NCI-H1930 (cell line): ENCODE data around the gene NISCH.
A peak's percentile ranks its signal among the peaks of the same experiment; 100 is the strongest.

Source experiments
- DNase-seq, 2 experiments: peaks; one replicate each; lab custom pipeline; 2025; lab: John Stamatoyannopoulos, UW

The NISCH gene

GRCh38 chr3:52455283-52456168 is at the start of gene NISCH:
TSS of gene NISCH (plus strand) at chr3:52455604. CDS start at chr3:52455642, 38 bp downstream.
- DNase-seq = peak; percentile 48 to 73

GRCh38 chr3:52406231-52406661 is 49.2 kb upstream of the NISCH start:
- no peak for DNase-seq

GRCh38 chr3:52406791-52407510 is 48.5 kb upstream of the NISCH start:
- DNase-seq = no peak

GRCh38 chr3:52407779-52408178 is 47.6 kb upstream of the NISCH start:
- no peak for DNase-seq

- no peak for DNase-seq
These were observed 46.9 kb upstream of the NISCH start for GRCh38 chr3:52408466-52408865.

- no peak for DNase-seq
These were observed 39.6 kb upstream of the NISCH start for GRCh38 chr3:52415800-52416199.

- DNase-seq = no peak
These were observed 35.0 kb upstream of the NISCH start for GRCh38 chr3:52420388-52420787.

GRCh38 chr3:52422669-52423068 is 32.7 kb upstream of the NISCH start:
- no peak for DNase-seq

- DNase-seq = no peak
These were observed 32.2 kb upstream of the NISCH start for GRCh38 chr3:52423173-52423572.

- peak in 1 of 2 experiments; percentile 13 for DNase-seq
These were observed 27.0 kb upstream of the NISCH start for GRCh38 chr3:52428151-52429005.

- DNase-seq = no peak
These were observed 26.4 kb upstream of the NISCH start for GRCh38 chr3:52429031-52429430.

- DNase-seq = no peak
These were observed 25.5 kb upstream of the NISCH start for GRCh38 chr3:52429779-52430415.

- DNase-seq = no peak
These were observed 25.0 kb upstream of the NISCH start for GRCh38 chr3:52430416-52430810.

- DNase-seq = no peak
These were observed 23.8 kb upstream of the NISCH start for GRCh38 chr3:52431459-52432223.

GRCh38 chr3:52432225-52432624 is 23.2 kb upstream of the NISCH start:
- no peak for DNase-seq

GRCh38 chr3:52432691-52433141 is 22.7 kb upstream of the NISCH start:
- no peak for DNase-seq

- DNase-seq = no peak
These were observed 21.9 kb upstream of the NISCH start for GRCh38 chr3:52433328-52433995.

- no peak for DNase-seq
These were observed 21.4 kb upstream of the NISCH start for GRCh38 chr3:52433996-52434479.

GRCh38 chr3:52434491-52435115 is 20.8 kb upstream of the NISCH start:
- DNase-seq = no peak
